OCI-LY3 (cell line): Measurements from ENCODE around the gene CPB1.
"Not testable (repeated sequence)": the region's sequence is repeated elsewhere in the genome, so short reads cannot be mapped to it uniquely, and the experiment has no call there.

Source experiments
- EZH2phosphoT487 ChIP-seq: fragments of 200-600 bp; shearing (Covaris generic); IDR thresholded peaks from 2 replicates; pipeline ENCODE4 v1.6.1; 2018; ENCODE audit warnings: antibody characterized with exemption, mixed run types, low read depth
- TF ChIP-seq, protein P1 (sequence below): fragments of 200-600, 300-600 bp; sonication (generic); IDR thresholded peaks from 2 replicates; pipeline ENCODE4 v1.5.1; 2014; ENCODE audit warnings: antibody characterized with exemption, low read length, low read depth

DNA sequence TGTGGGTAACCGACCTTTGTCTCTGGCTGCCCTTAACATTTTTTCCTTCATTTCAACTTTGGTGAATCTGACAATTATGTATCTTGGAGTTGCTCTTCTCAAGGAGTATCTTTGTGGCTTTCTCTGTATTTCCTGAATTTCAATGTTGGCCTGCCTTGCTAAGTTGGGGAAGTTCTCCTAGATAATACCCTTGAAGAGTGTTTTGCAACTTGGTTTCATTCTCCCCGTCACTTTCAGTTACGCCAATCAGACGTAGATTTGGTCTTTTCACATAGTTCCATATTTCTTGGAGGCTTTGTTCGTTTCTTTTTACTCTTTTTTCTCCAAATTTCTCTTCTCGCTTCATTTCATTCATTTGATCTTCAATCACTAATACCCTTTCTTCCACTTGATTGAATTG is 42.6 kb upstream of the CPB1 start:
- TF ChIP-seq, protein P1, sequence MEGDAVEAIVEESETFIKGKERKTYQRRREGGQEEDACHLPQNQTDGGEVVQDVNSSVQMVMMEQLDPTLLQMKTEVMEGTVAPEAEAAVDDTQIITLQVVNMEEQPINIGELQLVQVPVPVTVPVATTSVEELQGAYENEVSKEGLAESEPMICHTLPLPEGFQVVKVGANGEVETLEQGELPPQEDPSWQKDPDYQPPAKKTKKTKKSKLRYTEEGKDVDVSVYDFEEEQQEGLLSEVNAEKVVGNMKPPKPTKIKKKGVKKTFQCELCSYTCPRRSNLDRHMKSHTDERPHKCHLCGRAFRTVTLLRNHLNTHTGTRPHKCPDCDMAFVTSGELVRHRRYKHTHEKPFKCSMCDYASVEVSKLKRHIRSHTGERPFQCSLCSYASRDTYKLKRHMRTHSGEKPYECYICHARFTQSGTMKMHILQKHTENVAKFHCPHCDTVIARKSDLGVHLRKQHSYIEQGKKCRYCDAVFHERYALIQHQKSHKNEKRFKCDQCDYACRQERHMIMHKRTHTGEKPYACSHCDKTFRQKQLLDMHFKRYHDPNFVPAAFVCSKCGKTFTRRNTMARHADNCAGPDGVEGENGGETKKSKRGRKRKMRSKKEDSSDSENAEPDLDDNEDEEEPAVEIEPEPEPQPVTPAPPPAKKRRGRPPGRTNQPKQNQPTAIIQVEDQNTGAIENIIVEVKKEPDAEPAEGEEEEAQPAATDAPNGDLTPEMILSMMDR: not testable (repeated sequence)
- not testable (repeated sequence) for TF ChIP-seq EZH2phosphoT487
